ENCODE measurements around the gene CNGA2. TPM values are rescaled to one million over a fixed set of nuclear protein-coding genes. Genes with fewer than 3 reads are reported as not detected.
A peak's percentile ranks its signal among the peaks of the same experiment; 100 is the strongest.

Gene CNGA2
- total RNA-seq, 1 donor from 2014 or later: not detected

GRCh38 chrX:151723156-151723760 is 11.3 kb upstream of the CNGA2 start:
- no peak for TF ChIP-seq CTCF (IDR thresholded peaks at IDR 0.05; ENCODE audit: insufficient read depth, low read length, severe bottlenecking)
- Histone ChIP-seq H3K36me3 (ENCODE audit: control insufficient read depth, insufficient read depth, low read length) (no peaks in the 10 kb centered on the region), H3K27me3 (ENCODE audit: control insufficient read depth, insufficient read depth, low read length) (no peaks in the 10 kb centered on the region), H3K4me3 (ENCODE audit: low read depth, low read length) (no peak overlapping the region)
- peak; percentile 66 for FAIRE-seq
- DNase-seq (ENCODE audit: low read depth): no peak

GRCh38 chrX:151724563-151725337 is 9.8 kb upstream of the CNGA2 start:
- FAIRE-seq: no peak
- TF ChIP-seq CTCF (IDR thresholded peaks at IDR 0.05; ENCODE audit: insufficient read depth, low read length, severe bottlenecking): no peak
- no peak for DNase-seq (ENCODE audit: low read depth)

DNA sequence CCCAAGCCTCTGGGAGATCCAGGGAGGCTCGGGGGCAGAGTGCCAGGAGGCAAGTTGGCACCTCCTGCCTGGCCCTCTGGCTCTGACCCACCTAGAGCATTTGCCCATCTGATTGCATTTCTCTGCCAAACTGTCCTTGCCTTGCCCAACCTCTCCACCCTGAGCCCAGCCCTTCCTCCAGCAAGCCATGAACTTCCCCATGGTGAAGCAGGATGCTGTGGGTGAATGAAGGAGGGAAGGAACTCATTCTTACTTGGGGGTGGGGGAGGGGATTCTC is 9.3 kb upstream of the CNGA2 start:
- FAIRE-seq (no peak), DNase-seq (ENCODE audit: low read depth) (no peak)
- Histone ChIP-seq H3K36me3 (ENCODE audit: control insufficient read depth, insufficient read depth, low read length) (no peaks in the 10 kb centered on the region), H3K4me3 (ENCODE audit: low read depth, low read length) (no peak overlapping the region), H3K27me3 (ENCODE audit: control insufficient read depth, insufficient read depth, low read length) (no peaks in the 10 kb centered on the region)
- TF ChIP-seq CTCF (IDR thresholded peaks at IDR 0.05; ENCODE audit: insufficient read depth, low read length, severe bottlenecking): no peak

More at GRCh38 chrX:151724563-151725337, 9.8 kb upstream of the CNGA2 start:
- Histone ChIP-seq H3K27me3 (ENCODE audit: control insufficient read depth, insufficient read depth, low read length) (no peaks in the 10 kb centered on the region), H3K4me3 (ENCODE audit: low read depth, low read length) (no peak overlapping the region), H3K36me3 (ENCODE audit: control insufficient read depth, insufficient read depth, low read length) (no peaks in the 10 kb centered on the region)

DNA sequence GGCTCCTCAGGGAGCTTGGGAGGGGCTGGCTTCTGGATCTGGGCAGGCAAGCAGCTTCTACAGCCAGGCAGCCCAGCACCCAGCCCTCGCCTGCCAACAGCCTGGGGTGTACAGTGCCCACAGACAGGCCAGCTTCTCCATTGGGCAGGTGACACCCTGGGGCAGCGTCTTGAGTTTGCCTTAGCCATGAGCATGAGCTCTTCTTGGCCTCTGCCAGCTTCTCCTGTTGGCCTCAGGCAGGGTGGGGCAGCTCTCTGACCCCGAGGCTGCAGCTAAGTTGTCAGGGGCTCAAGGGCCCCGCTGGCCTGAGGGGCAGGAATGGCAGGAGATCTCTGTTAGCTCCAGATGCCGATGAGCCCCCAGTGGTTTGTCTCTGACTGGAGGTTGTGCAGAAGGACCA is 7.8 kb upstream of the CNGA2 start:
- Histone ChIP-seq H3K4me3 (ENCODE audit: low read depth, low read length) (no peak overlapping the region), H3K36me3 (ENCODE audit: control insufficient read depth, insufficient read depth, low read length) (no peaks in the 10 kb centered on the region), H3K27me3 (ENCODE audit: control insufficient read depth, insufficient read depth, low read length) (no peaks in the 10 kb centered on the region)
- no peak for TF ChIP-seq CTCF (IDR thresholded peaks at IDR 0.05; ENCODE audit: insufficient read depth, low read length, severe bottlenecking)
- FAIRE-seq (no peak), DNase-seq (ENCODE audit: low read depth) (no peak)

GRCh38 chrX:151727346-151727745 is 7.2 kb upstream of the CNGA2 start:
- TF ChIP-seq CTCF (IDR thresholded peaks at IDR 0.05; ENCODE audit: insufficient read depth, low read length, severe bottlenecking): no peak
- H3K36me3 ChIP-seq (ENCODE audit: control insufficient read depth, insufficient read depth, low read length): no peaks in the 10 kb centered on the region
- H3K4me3 ChIP-seq (ENCODE audit: low read depth, low read length): no peak overlapping the region
- no peaks in the 10 kb centered on the region for H3K27me3 ChIP-seq (ENCODE audit: control insufficient read depth, insufficient read depth, low read length)
- FAIRE-seq (no peak), DNase-seq (ENCODE audit: low read depth) (no peak)

Data from bronchial epithelial cell (primary cell).